Memory B cell (primary cell): Measurements from ENCODE around the gene PFN2.

Source experiments
- ATAC-seq: fragments of 150-1000 bp; cut with Tn5 transposase; 2 replicates; pipeline ENCODE4 v1.10.0; 2021; ENCODE audit warnings: low read depth, mild to moderate bottlenecking, moderate library complexity
- DNase-seq, 2 donors: peaks; one replicate each; pipeline ENCODE4 v3.0.0; 2022; ENCODE audit warnings: low spot score in 2 of 2
- H3K27ac Mint-ChIP-seq: one replicate; pipeline ENCODE4 v1.8.0; 2022; ENCODE audit warnings: mild to moderate bottlenecking, moderate library complexity, mixed read lengths
- H3K27me3 Mint-ChIP-seq: one replicate; pipeline ENCODE4 v1.8.0; 2022; ENCODE audit warnings: mixed read lengths
- H3K36me3 Mint-ChIP-seq: one replicate; pipeline ENCODE4 v1.8.0; 2022; ENCODE audit warnings: mild to moderate bottlenecking, mixed read lengths
- H3K4me1 Mint-ChIP-seq: one replicate; pipeline ENCODE4 v1.8.0; 2022; ENCODE audit warnings: mixed read lengths
- H3K4me3 Mint-ChIP-seq: one replicate; pipeline ENCODE4 v1.8.0; 2022; ENCODE audit warnings: mild to moderate bottlenecking, moderate library complexity, mixed read lengths
- H3K9me3 Mint-ChIP-seq: one replicate; pipeline ENCODE4 v1.8.0; 2022; ENCODE audit warnings: mixed read lengths

The PFN2 gene

DNA sequence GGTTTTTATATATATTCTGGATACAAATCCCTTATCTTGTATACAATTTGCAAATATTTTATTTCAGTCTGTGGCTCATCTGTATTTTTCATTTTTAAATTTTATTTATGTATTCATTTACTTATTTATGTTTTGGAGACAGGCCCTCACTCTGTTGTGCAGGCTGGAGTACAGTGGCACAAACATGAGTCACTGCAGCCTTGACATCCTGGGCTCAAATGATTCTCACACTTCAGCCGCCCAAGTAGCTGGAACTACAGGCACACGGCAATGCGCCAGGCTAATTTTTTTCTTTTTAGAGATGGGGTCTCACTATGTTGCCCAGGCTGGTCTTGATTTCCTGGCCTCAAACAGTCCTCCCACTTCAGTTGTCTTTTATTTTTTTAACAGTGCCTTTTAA lies 50.6 kb downstream of the PFN2 start:
- ATAC-seq = no peak
- no peaks in the 10 kb centered on the region for H3K4me1 Mint-ChIP-seq
- H3K36me3 Mint-ChIP-seq = peaks cover 29% of the 10 kb centered on the region
- DNase-seq = no peak
- no peak overlapping the region for H3K27ac Mint-ChIP-seq
- no peaks in the 10 kb centered on the region for H3K27me3 Mint-ChIP-seq
- no peaks in the 10 kb centered on the region for H3K9me3 Mint-ChIP-seq
- no peak overlapping the region for H3K4me3 Mint-ChIP-seq

GRCh38 chr3:149919509-149919908 lies 51.2 kb downstream of the PFN2 start:
- DNase-seq (no peak), ATAC-seq (no peak)
- H3K4me1 Mint-ChIP-seq = no peaks in the 10 kb centered on the region
- H3K27ac Mint-ChIP-seq = peak overlapping the region; percentile 3
- no peak overlapping the region for H3K4me3 Mint-ChIP-seq
- peaks cover 34% of the 10 kb centered on the region for H3K36me3 Mint-ChIP-seq
- H3K9me3 Mint-ChIP-seq = no peaks in the 10 kb centered on the region
- H3K27me3 Mint-ChIP-seq = no peaks in the 10 kb centered on the region

GRCh38 chr3:149917124-149917667 lies 53.5 kb downstream of the PFN2 start:
- no peak overlapping the region for H3K4me3 Mint-ChIP-seq
- no peak for ATAC-seq
- no peaks in the 10 kb centered on the region for H3K27me3 Mint-ChIP-seq
- H3K36me3 Mint-ChIP-seq = peaks cover 37% of the 10 kb centered on the region
- no peak for DNase-seq
- no peaks in the 10 kb centered on the region for H3K9me3 Mint-ChIP-seq
- H3K27ac Mint-ChIP-seq = no peak overlapping the region
- no peaks in the 10 kb centered on the region for H3K4me1 Mint-ChIP-seq
